Activated naive CD8-positive, alpha-beta T cell treated with anti-CD3 and anti-CD28 coated beads, Interleukin-2, amount 50 U/mL, for 24 hours (primary cell): Measurements from ENCODE around the gene MFF.

ENCODE experiments used
- ATAC-seq: fragments of 150-1000 bp; cut with Tn5 transposase; one replicate; pipeline ENCODE4 v1.10.0; 2021
- DNase-seq: peaks from one replicate; pipeline ENCODE4 v3.0.0; 2021
- H3K27ac Mint-ChIP-seq: one replicate; pipeline ENCODE4 v1.8.0; 2021; ENCODE audit warnings: mild to moderate bottlenecking, mixed read lengths
- H3K27me3 Mint-ChIP-seq: one replicate; pipeline ENCODE4 v1.8.0; 2021; ENCODE audit warnings: mixed read lengths
- H3K36me3 Mint-ChIP-seq: one replicate; pipeline ENCODE4 v1.8.0; 2021; ENCODE audit warnings: low read depth, mixed read lengths
- H3K4me1 Mint-ChIP-seq: one replicate; pipeline ENCODE4 v1.8.0; 2021; ENCODE audit warnings: mixed read lengths
- H3K4me3 Mint-ChIP-seq: one replicate; pipeline ENCODE4 v1.8.0; 2021; ENCODE audit warnings: mild to moderate bottlenecking, moderate library complexity, mixed read lengths
- H3K9me3 Mint-ChIP-seq: one replicate; pipeline ENCODE4 v1.8.0; 2021; ENCODE audit warnings: mixed read lengths

MFF gene

DNA sequence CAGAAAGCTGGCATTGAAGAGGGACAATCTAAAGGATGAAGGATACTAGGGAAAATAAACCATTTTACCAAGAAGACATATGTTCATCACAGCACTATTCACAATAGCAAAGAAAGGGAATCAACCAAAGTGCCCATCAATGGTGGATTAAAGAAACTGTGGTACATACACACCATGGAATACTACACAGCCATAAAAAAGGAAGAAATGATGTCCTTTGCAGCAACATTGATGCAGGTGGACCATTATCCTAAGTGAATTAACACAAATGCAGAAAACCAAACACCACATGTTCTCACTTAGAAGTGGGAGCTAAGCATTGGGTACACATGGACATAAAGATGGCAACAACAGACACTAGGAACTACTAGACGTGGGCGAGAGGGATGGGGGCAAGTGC, 7.2 kb upstream of the MFF start:
- H3K4me1 Mint-ChIP-seq: peaks cover 4% of the 10 kb centered on the region
- peaks cover 3% of the 10 kb centered on the region for H3K27me3 Mint-ChIP-seq
- DNase-seq (no peak), ATAC-seq (no peak)
- no peak overlapping the region for H3K4me3 Mint-ChIP-seq
- H3K36me3 Mint-ChIP-seq: peaks cover 3% of the 10 kb centered on the region
- H3K9me3 Mint-ChIP-seq: peaks cover 18% of the 10 kb centered on the region
- no peak overlapping the region for H3K27ac Mint-ChIP-seq

GRCh38 chr2:227320305-227321094, 4.6 kb upstream of the MFF start:
- Mint-ChIP-seq H3K9me3 (peaks cover 27% of the 10 kb centered on the region), H3K27ac (no peak overlapping the region), H3K4me3 (no peak overlapping the region)

GRCh38 chr2:227322530-227323205, 2.4 kb upstream of the MFF start:
- Mint-ChIP-seq H3K9me3 (peaks cover 20% of the 10 kb centered on the region), H3K27me3 (peaks cover 2% of the 10 kb centered on the region), H3K27ac (no peak overlapping the region), H3K4me1 (peaks cover 40% of the 10 kb centered on the region), H3K36me3 (peaks cover 4% of the 10 kb centered on the region), H3K4me3 (no peak overlapping the region)
- DNase-seq (no peak), ATAC-seq (no peak)

More at GRCh38 chr2:227320305-227321094, 4.6 kb upstream of the MFF start:
- Mint-ChIP-seq H3K4me1 (peaks cover 23% of the 10 kb centered on the region), H3K36me3 (peaks cover 4% of the 10 kb centered on the region), H3K27me3 (peaks cover 5% of the 10 kb centered on the region)
- no peak for ATAC-seq
- DNase-seq: no peak

DNA sequence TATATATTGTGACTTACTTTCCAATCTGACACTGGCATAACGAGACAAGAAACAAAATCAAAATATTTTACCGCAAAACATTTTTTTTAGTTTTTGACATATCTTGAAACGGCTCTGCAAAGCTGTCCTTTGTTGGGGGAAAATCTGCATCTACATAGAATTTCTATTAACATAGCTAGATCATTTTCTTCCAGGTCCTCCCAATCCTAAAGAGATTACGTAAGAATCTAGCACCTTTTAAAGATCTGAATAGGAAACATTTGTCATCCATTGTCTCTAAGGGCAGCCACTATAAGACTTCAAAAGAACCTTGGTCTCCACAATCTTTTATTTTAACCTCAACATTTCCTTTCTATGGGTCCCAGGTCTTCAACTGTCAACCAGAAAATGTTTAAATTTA, 1.2 kb upstream of the MFF start:
- no peak overlapping the region for H3K4me3 Mint-ChIP-seq
- H3K27me3 Mint-ChIP-seq: peaks cover 2% of the 10 kb centered on the region
- H3K9me3 Mint-ChIP-seq: peaks cover 19% of the 10 kb centered on the region
- ATAC-seq: no peak
- H3K36me3 Mint-ChIP-seq: peaks cover 6% of the 10 kb centered on the region
- no peak for DNase-seq
- H3K27ac Mint-ChIP-seq: no peak overlapping the region
- H3K4me1 Mint-ChIP-seq: peaks cover 50% of the 10 kb centered on the region

DNA sequence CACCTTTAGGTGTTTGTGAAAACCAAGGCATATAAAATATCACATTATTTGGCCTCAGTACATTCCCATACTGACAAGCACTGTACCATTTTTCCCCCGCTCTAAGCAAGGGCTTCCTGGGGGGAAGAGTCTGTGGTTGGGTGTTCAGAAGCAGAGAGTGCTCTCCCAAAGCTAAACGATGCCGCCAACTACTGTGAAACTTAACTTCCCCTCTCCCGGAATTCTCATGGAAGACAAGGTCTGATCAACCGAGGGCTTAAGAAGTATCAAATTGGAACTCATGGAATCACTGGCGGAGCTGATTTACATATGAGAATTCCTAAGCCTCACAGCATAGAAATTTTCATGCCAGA, 433 bp upstream of the MFF start:
- no peak for ATAC-seq
- Mint-ChIP-seq H3K9me3 (peaks cover 19% of the 10 kb centered on the region), H3K27me3 (peaks cover 2% of the 10 kb centered on the region), H3K4me3 (peak overlapping the region; percentile 90), H3K27ac (peak overlapping the region; percentile 88), H3K36me3 (peaks cover 6% of the 10 kb centered on the region), H3K4me1 (peaks cover 50% of the 10 kb centered on the region)
- DNase-seq: peak; percentile 15

- DNase-seq: peak; percentile 16
- Mint-ChIP-seq H3K4me3 (peak overlapping the region; percentile 90), H3K36me3 (peaks cover 11% of the 10 kb centered on the region), H3K27me3 (peaks cover 2% of the 10 kb centered on the region), H3K9me3 (peaks cover 19% of the 10 kb centered on the region), H3K27ac (peak overlapping the region; percentile 92), H3K4me1 (peaks cover 50% of the 10 kb centered on the region)
- ATAC-seq: peak; percentile 2
These were observed 766 bp downstream of the MFF start for GRCh38 chr2:227325839-227326195.

- H3K36me3 Mint-ChIP-seq: peaks cover 19% of the 10 kb centered on the region
- peaks cover 2% of the 10 kb centered on the region for H3K27me3 Mint-ChIP-seq
- ATAC-seq (no peak), DNase-seq (no peak)
- peaks cover 50% of the 10 kb centered on the region for H3K4me1 Mint-ChIP-seq
- H3K4me3 Mint-ChIP-seq: peak overlapping the region; percentile 90
- H3K27ac Mint-ChIP-seq: no peak overlapping the region
- H3K9me3 Mint-ChIP-seq: peaks cover 19% of the 10 kb centered on the region
These were observed 1.7 kb downstream of the MFF start for GRCh38 chr2:227326783-227327182.

DNA sequence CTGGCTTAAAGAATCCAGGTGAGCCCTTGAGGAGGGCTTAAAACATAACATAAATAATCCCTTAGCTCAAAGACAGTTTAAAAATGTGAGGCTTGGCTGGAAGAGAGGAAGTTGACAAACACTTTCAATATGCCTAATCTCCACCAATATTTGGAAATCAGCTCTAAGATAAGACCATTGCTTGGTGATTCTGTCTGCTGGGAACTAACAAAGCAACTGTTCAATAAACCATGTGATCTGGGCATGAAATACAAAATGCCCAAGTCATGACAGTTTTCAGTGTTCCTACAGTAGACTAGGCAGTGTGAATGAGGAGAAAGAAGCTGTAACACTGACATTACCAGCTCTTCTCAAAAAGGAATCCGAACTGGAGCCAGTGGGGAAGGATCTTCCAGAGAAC, 10.7 kb downstream of the MFF start:
- no peak overlapping the region for H3K4me3 Mint-ChIP-seq
- H3K4me1 Mint-ChIP-seq: peaks cover 1% of the 10 kb centered on the region
- ATAC-seq (no peak), DNase-seq (no peak)
- no peak overlapping the region for H3K27ac Mint-ChIP-seq
- peaks cover 63% of the 10 kb centered on the region for H3K36me3 Mint-ChIP-seq
- H3K27me3 Mint-ChIP-seq: no peaks in the 10 kb centered on the region
- no peaks in the 10 kb centered on the region for H3K9me3 Mint-ChIP-seq

GRCh38 chr2:227337442-227337841, 12.4 kb downstream of the MFF start:
- DNase-seq (no peak), ATAC-seq (no peak)
- H3K4me1 Mint-ChIP-seq: peaks cover 1% of the 10 kb centered on the region
- H3K36me3 Mint-ChIP-seq: peaks cover 52% of the 10 kb centered on the region
- H3K27ac Mint-ChIP-seq: no peak overlapping the region
- no peak overlapping the region for H3K4me3 Mint-ChIP-seq
- H3K27me3 Mint-ChIP-seq: no peaks in the 10 kb centered on the region
- no peaks in the 10 kb centered on the region for H3K9me3 Mint-ChIP-seq

DNA sequence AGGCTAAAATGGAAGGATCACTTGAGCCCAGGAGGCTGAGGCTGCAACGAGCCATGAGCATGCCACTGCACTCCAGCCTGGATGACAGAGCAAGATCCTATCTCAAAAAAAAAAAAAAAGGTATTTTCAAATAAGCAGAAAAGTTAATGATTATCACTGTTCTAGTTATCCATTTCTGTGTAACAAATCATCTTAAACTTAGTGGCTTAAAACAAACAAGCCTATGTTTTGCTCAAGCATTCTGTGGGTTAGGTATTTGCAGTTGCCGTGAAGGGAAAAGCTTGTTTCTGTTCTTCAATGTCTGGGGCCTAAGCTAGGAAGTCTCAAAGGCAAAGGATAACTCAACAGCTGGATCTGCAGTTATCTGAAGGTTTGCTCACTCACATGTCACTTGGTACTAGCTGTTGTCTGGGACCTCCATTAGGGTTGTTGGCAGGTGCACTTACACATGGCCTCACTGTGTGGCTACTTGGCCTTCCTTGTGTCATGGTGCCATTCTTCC, 14.1 kb downstream of the MFF start:
- ATAC-seq (no peak), DNase-seq (no peak)
- no peaks in the 10 kb centered on the region for H3K9me3 Mint-ChIP-seq
- H3K4me3 Mint-ChIP-seq: no peak overlapping the region
- peaks cover 1% of the 10 kb centered on the region for H3K4me1 Mint-ChIP-seq
- H3K36me3 Mint-ChIP-seq: peaks cover 44% of the 10 kb centered on the region
- H3K27ac Mint-ChIP-seq: no peak overlapping the region
- no peaks in the 10 kb centered on the region for H3K27me3 Mint-ChIP-seq

DNA sequence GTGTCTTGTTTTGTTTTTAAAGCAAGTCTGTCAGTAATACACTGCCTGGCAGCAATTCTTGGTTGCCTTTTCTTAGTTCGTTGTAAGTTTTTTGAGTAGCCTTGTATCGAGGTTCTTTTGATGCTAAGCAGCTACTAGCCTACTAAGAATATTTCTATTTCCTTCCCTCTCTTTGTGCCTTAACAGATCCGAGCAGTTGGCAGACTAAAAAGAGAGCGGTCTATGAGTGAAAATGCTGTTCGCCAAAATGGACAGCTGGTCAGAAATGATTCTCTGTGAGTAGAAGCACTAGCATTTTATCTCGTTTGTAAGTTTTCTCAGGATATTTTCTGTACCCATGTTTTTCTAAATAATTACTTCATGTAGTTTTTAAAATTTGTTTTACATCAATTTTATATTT, 15.1 kb downstream of the MFF start:
- Mint-ChIP-seq H3K9me3 (no peaks in the 10 kb centered on the region), H3K27ac (no peak overlapping the region), H3K27me3 (no peaks in the 10 kb centered on the region), H3K36me3 (peaks cover 38% of the 10 kb centered on the region), H3K4me1 (peaks cover 1% of the 10 kb centered on the region), H3K4me3 (no peak overlapping the region)
- no peak for ATAC-seq
- no peak for DNase-seq

DNA sequence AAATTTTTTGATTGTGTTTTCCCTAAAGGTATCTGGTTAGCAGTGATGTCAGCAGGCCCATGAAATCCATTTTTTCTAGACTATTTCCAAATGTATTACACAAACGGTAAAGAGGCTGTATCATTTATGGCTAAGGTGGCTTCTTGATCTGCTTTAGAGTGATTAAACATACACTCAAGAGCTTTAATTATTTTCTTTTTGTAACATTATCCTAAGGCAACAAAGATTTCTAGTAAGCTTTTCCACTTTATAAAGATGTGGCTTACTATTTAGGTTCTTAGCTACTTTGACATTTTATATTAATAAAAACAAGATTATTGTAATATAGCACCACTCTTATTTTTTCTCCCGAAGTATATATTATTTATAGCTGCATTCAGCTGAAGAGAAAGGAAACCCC, 16.5 kb downstream of the MFF start:
- Mint-ChIP-seq H3K27me3 (no peaks in the 10 kb centered on the region), H3K4me1 (peaks cover 1% of the 10 kb centered on the region), H3K9me3 (no peaks in the 10 kb centered on the region), H3K36me3 (peaks cover 28% of the 10 kb centered on the region), H3K4me3 (no peak overlapping the region), H3K27ac (no peak overlapping the region)
- DNase-seq: no peak
- ATAC-seq: no peak

DNA sequence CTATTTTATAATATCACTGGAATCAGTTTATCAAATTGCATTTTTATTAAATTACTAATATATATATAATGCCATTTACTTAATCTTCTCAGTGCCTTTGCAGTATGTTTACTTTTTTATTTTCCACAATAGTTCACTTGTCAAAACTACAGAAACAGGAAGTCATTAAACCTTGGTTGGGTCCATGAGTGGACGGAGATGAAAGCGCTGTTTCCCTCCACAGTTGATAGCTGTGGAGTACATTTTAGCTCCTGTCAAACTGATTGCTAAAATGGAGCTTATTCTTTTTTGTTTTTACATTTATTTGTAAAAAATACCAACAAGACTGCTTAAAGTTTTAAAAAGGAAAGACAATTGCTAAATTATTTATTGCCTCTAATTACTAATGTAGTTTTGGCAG, 19.2 kb downstream of the MFF start:
- peaks cover 15% of the 10 kb centered on the region for H3K36me3 Mint-ChIP-seq
- ATAC-seq (no peak), DNase-seq (no peak)
- no peaks in the 10 kb centered on the region for H3K4me1 Mint-ChIP-seq
- no peak overlapping the region for H3K4me3 Mint-ChIP-seq
- H3K9me3 Mint-ChIP-seq: no peaks in the 10 kb centered on the region
- H3K27ac Mint-ChIP-seq: no peak overlapping the region
- no peaks in the 10 kb centered on the region for H3K27me3 Mint-ChIP-seq

DNA sequence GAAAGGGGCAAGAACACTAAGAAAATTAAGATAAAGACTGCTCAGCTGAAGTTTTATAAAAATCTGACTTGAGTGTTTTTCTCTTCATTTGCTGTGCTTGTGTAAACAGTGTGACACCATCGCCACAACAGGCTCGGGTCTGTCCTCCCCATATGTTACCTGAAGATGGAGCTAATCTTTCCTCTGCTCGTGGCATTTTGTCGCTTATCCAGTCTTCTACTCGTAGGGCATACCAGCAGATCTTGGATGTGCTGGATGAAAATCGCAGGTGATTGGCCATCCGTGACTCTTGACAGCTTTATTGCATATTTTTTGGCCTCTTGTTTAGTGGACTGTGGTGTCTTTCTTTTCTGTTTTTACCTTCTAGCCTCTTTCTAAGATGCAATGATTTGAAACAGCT, 22.1 kb downstream of the MFF start:
- Mint-ChIP-seq H3K36me3 (peaks cover 8% of the 10 kb centered on the region), H3K27ac (no peak overlapping the region), H3K27me3 (no peaks in the 10 kb centered on the region), H3K4me3 (no peak overlapping the region), H3K4me1 (peaks cover 18% of the 10 kb centered on the region), H3K9me3 (no peaks in the 10 kb centered on the region)
- no peak for ATAC-seq
- DNase-seq: no peak

DNA sequence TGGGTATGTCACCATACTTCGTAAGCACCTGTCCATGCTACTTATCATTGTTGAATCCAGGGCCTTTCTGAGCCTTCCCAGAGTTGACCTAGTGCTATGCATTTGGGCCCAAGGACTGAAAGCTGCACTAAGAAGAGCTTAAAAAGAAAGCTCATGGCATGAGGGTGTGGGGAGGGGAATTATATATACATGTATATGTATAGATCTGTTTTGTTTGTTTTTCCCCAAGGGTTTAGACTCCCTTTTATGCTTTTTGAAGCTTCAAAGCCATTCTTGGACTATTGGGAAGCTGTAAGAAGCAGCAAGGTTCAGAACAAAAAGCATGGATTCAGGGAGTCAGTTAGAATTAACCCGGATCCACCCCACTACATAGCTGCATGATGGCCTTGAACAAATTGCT, 23.3 kb downstream of the MFF start:
- no peaks in the 10 kb centered on the region for H3K27me3 Mint-ChIP-seq
- no peaks in the 10 kb centered on the region for H3K9me3 Mint-ChIP-seq
- H3K36me3 Mint-ChIP-seq: peaks cover 4% of the 10 kb centered on the region
- H3K27ac Mint-ChIP-seq: no peak overlapping the region
- no peak for ATAC-seq
- no peak for DNase-seq
- H3K4me1 Mint-ChIP-seq: peaks cover 21% of the 10 kb centered on the region
- no peak overlapping the region for H3K4me3 Mint-ChIP-seq
